IPS-15b (cell line): ENCODE measurements around the gene ADCYAP1R1.

Experiments
- H3K27me3 ChIP-seq: one replicate; pipeline ENCODE4 v1.6.1; 2013; ENCODE audit warnings: low read length; ENCODE audit not compliant: control insufficient read depth, insufficient read depth
- H3K36me3 ChIP-seq: one replicate; pipeline ENCODE4 v1.6.1; 2013; ENCODE audit warnings: low read length; ENCODE audit not compliant: control insufficient read depth, insufficient read depth
- H3K4me1 ChIP-seq: one replicate; pipeline ENCODE4 v1.6.1; 2013; ENCODE audit warnings: mild to moderate bottlenecking, low read length; ENCODE audit not compliant: control insufficient read depth, insufficient read depth
- H3K4me3 ChIP-seq: one replicate; pipeline ENCODE4 v1.5.1; 2013; ENCODE audit warnings: low read depth, low read length
- H3K9ac ChIP-seq: one replicate; pipeline ENCODE4 v1.6.1; 2013; ENCODE audit warnings: low read depth, mild to moderate bottlenecking, low read length
- H3K9me3 ChIP-seq: one replicate; pipeline ENCODE4 v1.6.1; 2013; ENCODE audit warnings: mild to moderate bottlenecking, low read length; ENCODE audit not compliant: control insufficient read depth, insufficient read depth

ADCYAP1R1 gene

GRCh38 chr7:31022117-31022516, 30.0 kb upstream of the ADCYAP1R1 start:
- Histone ChIP-seq H3K4me1 (peaks cover 11% of the 10 kb centered on the region), H3K9ac (no peak overlapping the region), H3K36me3 (no peaks in the 10 kb centered on the region), H3K4me3 (no peak overlapping the region), H3K27me3 (no peaks in the 10 kb centered on the region), H3K9me3 (no peaks in the 10 kb centered on the region)

GRCh38 chr7:31022726-31023125, 29.4 kb upstream of the ADCYAP1R1 start:
- Histone ChIP-seq H3K4me3 (no peak overlapping the region), H3K27me3 (no peaks in the 10 kb centered on the region), H3K9me3 (no peaks in the 10 kb centered on the region), H3K36me3 (no peaks in the 10 kb centered on the region), H3K9ac (no peak overlapping the region), H3K4me1 (peaks cover 8% of the 10 kb centered on the region)

- H3K9me3 ChIP-seq, result no peaks in the 10 kb centered on the region
Observed at GRCh38 chr7:31023877-31024276, 28.2 kb upstream of the ADCYAP1R1 start.

GRCh38 chr7:31027161-31027965, 24.7 kb upstream of the ADCYAP1R1 start:
- Histone ChIP-seq H3K9me3 (no peaks in the 10 kb centered on the region), H3K27me3 (no peaks in the 10 kb centered on the region), H3K9ac (no peak overlapping the region), H3K4me1 (no peaks in the 10 kb centered on the region), H3K4me3 (no peak overlapping the region), H3K36me3 (no peaks in the 10 kb centered on the region)

More at GRCh38 chr7:31023877-31024276, 28.2 kb upstream of the ADCYAP1R1 start:
- no peaks in the 10 kb centered on the region for H3K27me3 ChIP-seq
- no peak overlapping the region for H3K4me3 ChIP-seq
- H3K36me3 ChIP-seq, result no peaks in the 10 kb centered on the region
- H3K9ac ChIP-seq, result no peak overlapping the region
- H3K4me1 ChIP-seq, result peaks cover 8% of the 10 kb centered on the region

- no peaks in the 10 kb centered on the region for H3K27me3 ChIP-seq
- H3K9me3 ChIP-seq, result no peaks in the 10 kb centered on the region
- H3K9ac ChIP-seq, result no peak overlapping the region
- peaks cover 2% of the 10 kb centered on the region for H3K36me3 ChIP-seq
- no peaks in the 10 kb centered on the region for H3K4me1 ChIP-seq
- H3K4me3 ChIP-seq, result no peak overlapping the region
Observed at GRCh38 chr7:31028006-31028405, 24.1 kb upstream of the ADCYAP1R1 start.

- Histone ChIP-seq H3K4me1 (no peaks in the 10 kb centered on the region), H3K4me3 (no peak overlapping the region), H3K9me3 (no peaks in the 10 kb centered on the region), H3K27me3 (no peaks in the 10 kb centered on the region), H3K36me3 (peaks cover 2% of the 10 kb centered on the region), H3K9ac (no peak overlapping the region)
Observed at GRCh38 chr7:31028417-31028992, 23.6 kb upstream of the ADCYAP1R1 start.

- no peaks in the 10 kb centered on the region for H3K9me3 ChIP-seq
- no peaks in the 10 kb centered on the region for H3K27me3 ChIP-seq
- peaks cover 2% of the 10 kb centered on the region for H3K36me3 ChIP-seq
- no peaks in the 10 kb centered on the region for H3K4me1 ChIP-seq
- H3K4me3 ChIP-seq, result no peak overlapping the region
- H3K9ac ChIP-seq, result no peak overlapping the region
Observed at GRCh38 chr7:31029251-31030042, 22.7 kb upstream of the ADCYAP1R1 start.

GRCh38 chr7:31033674-31034300, 18.3 kb upstream of the ADCYAP1R1 start:
- H3K27me3 ChIP-seq, result no peaks in the 10 kb centered on the region
- H3K4me3 ChIP-seq, result no peak overlapping the region
- H3K4me1 ChIP-seq, result no peaks in the 10 kb centered on the region
- no peaks in the 10 kb centered on the region for H3K9me3 ChIP-seq
- peaks cover 2% of the 10 kb centered on the region for H3K36me3 ChIP-seq
- no peak overlapping the region for H3K9ac ChIP-seq

- no peak overlapping the region for H3K9ac ChIP-seq
- H3K9me3 ChIP-seq, result no peaks in the 10 kb centered on the region
- H3K4me1 ChIP-seq, result no peaks in the 10 kb centered on the region
- no peak overlapping the region for H3K4me3 ChIP-seq
- H3K36me3 ChIP-seq, result peaks cover 2% of the 10 kb centered on the region
- H3K27me3 ChIP-seq, result peaks cover 2% of the 10 kb centered on the region
Observed at GRCh38 chr7:31036924-31037323, 15.2 kb upstream of the ADCYAP1R1 start.

GRCh38 chr7:31043051-31043471, 9.0 kb upstream of the ADCYAP1R1 start:
- Histone ChIP-seq H3K4me3 (no peak overlapping the region), H3K27me3 (peaks cover 2% of the 10 kb centered on the region), H3K36me3 (no peaks in the 10 kb centered on the region)

GRCh38 chr7:31044529-31044928, 7.6 kb upstream of the ADCYAP1R1 start:
- Histone ChIP-seq H3K9me3 (no peaks in the 10 kb centered on the region), H3K9ac (no peak overlapping the region), H3K36me3 (no peaks in the 10 kb centered on the region), H3K4me1 (peaks cover 7% of the 10 kb centered on the region), H3K4me3 (no peak overlapping the region), H3K27me3 (peaks cover 2% of the 10 kb centered on the region)

More at GRCh38 chr7:31043051-31043471, 9.0 kb upstream of the ADCYAP1R1 start:
- Histone ChIP-seq H3K4me1 (peaks cover 4% of the 10 kb centered on the region), H3K9me3 (no peaks in the 10 kb centered on the region), H3K9ac (no peak overlapping the region)
